OCI-LY1 (cell line): ENCODE measurements around the gene TSPAN5.

Experiments used
- H2AFZ ChIP-seq: fragments of 200-600 bp; sonication (generic), shearing (Covaris generic); 2 replicates; pipeline ENCODE4 v1.6.0; 2014; ENCODE audit warnings: antibody characterized with exemption, mild to moderate bottlenecking, low read length
- H3F3A ChIP-seq: fragments of 200-600 bp; sonication (generic), shearing (Covaris generic); 2 replicates; pipeline ENCODE4 v1.6.0; 2014; ENCODE audit warnings: mild to moderate bottlenecking, antibody characterized with exemption, low read length, moderate library complexity; ENCODE audit not compliant: insufficient read depth
- H3K27ac ChIP-seq: fragments of 200-600 bp; sonication (generic); 2 replicates; pipeline ENCODE4 v1.5.1; 2014; ENCODE audit warnings: low read length, mixed run types, mild to moderate bottlenecking, low read depth; ENCODE audit not compliant: poor library complexity, severe bottlenecking
- H3K27me3 ChIP-seq: fragments of 200-600 bp; sonication (generic); 2 replicates; pipeline ENCODE4 v1.6.0; 2014; ENCODE audit warnings: antibody characterized with exemption, mild to moderate bottlenecking, low read length, moderate library complexity; ENCODE audit not compliant: insufficient read depth
- H3K36me3 ChIP-seq: fragments of 200-600 bp; sonication (generic); 2 replicates; pipeline ENCODE4 v1.6.1; 2014; ENCODE audit warnings: mild to moderate bottlenecking, antibody characterized with exemption, low read length, moderate library complexity, mixed read lengths; ENCODE audit not compliant: insufficient read depth
- H3K4me1 ChIP-seq: fragments of 200-600 bp; sonication (generic); 2 replicates; pipeline ENCODE4 v1.5.1; 2014; ENCODE audit warnings: mild to moderate bottlenecking, low read length, moderate library complexity; ENCODE audit not compliant: insufficient read depth, severe bottlenecking
- H3K4me2 ChIP-seq: fragments of 200-600 bp; sonication (generic), shearing (Covaris generic); 2 replicates; pipeline ENCODE4 v1.6.1; 2014; ENCODE audit warnings: low read length
- H3K4me3 ChIP-seq: fragments of 200-600 bp; sonication (generic); 2 replicates; pipeline ENCODE4 v1.5.1; 2014; ENCODE audit warnings: low read length, low read depth, mild to moderate bottlenecking, mixed read lengths; ENCODE audit not compliant: poor library complexity, severe bottlenecking
- H3K79me2 ChIP-seq: fragments of 200-600 bp; shearing (Covaris generic); 2 replicates; pipeline ENCODE4 v1.6.1; 2016; ENCODE audit warnings: mixed run types, low read length, mixed read lengths; ENCODE audit not compliant: insufficient read depth
- H3K9ac ChIP-seq: fragments of 200-600 bp; sonication (generic), shearing (Covaris generic); 2 replicates; pipeline ENCODE4 v1.6.1; 2014; ENCODE audit warnings: mild to moderate bottlenecking, low read length, mixed read lengths
- H3K9me2 ChIP-seq: fragments of 200-600 bp; sonication (generic), shearing (Covaris generic); 2 replicates; pipeline ENCODE4 v1.6.1; 2014; ENCODE audit warnings: low read depth, mild to moderate bottlenecking, low read length, mixed read lengths
- H3K9me3 ChIP-seq: fragments of 200-600 bp; shearing (Covaris generic); 2 replicates; pipeline ENCODE4 v1.6.1; 2014; ENCODE audit warnings: low read length, mixed read lengths
- H4K20me1 ChIP-seq: fragments of 200-600 bp; sonication (generic), shearing (Covaris generic); 2 replicates; pipeline ENCODE4 v1.6.0; 2016; ENCODE audit warnings: mild to moderate bottlenecking, low read length; ENCODE audit not compliant: insufficient read depth
- CTCF ChIP-seq: fragments of 200-600 bp; sonication (generic), shearing (Covaris generic); IDR thresholded peaks from 2 replicates; pipeline ENCODE4 v1.5.1; 2017; ENCODE audit warnings: mild to moderate bottlenecking, antibody characterized with exemption, low read length, moderate library complexity, mixed read lengths
- EZH2 ChIP-seq: fragments of 200-600 bp; sonication (generic), shearing (Covaris generic); IDR thresholded peaks from 2 replicates; pipeline ENCODE4 v1.8.0; 2017; ENCODE audit warnings: borderline replicate concordance, mixed run types, mild to moderate bottlenecking, antibody characterized with exemption, low read length, moderate library complexity, mixed read lengths

TSPAN5 gene

GRCh38 chr4:98679738-98680137, 21.3 kb upstream of the TSPAN5 start:
- Histone ChIP-seq H3K9me3 (no peaks in the 10 kb centered on the region), H3K27ac (no peak overlapping the region), H3K9ac (no peak overlapping the region), H3F3A (no peaks in the 10 kb centered on the region), H3K4me2 (no peak overlapping the region), H3K79me2 (no peaks in the 10 kb centered on the region), H3K27me3 (no peaks in the 10 kb centered on the region), H2AFZ (no peak overlapping the region), H3K4me1 (no peaks in the 10 kb centered on the region), H3K9me2 (no peaks in the 10 kb centered on the region), H4K20me1 (no peaks in the 10 kb centered on the region), H3K4me3 (no peak overlapping the region), H3K36me3 (no peaks in the 10 kb centered on the region)
- TF ChIP-seq CTCF (no peak), EZH2 (no peak)

GRCh38 chr4:98677799-98678198, 19.4 kb upstream of the TSPAN5 start:
- Histone ChIP-seq H3K27me3 (no peaks in the 10 kb centered on the region), H3K4me3 (no peak overlapping the region), H3K4me2 (no peak overlapping the region), H3K9me2 (no peaks in the 10 kb centered on the region), H2AFZ (no peak overlapping the region), H3K79me2 (no peaks in the 10 kb centered on the region), H3F3A (no peaks in the 10 kb centered on the region), H3K4me1 (no peaks in the 10 kb centered on the region), H3K9me3 (no peaks in the 10 kb centered on the region), H3K36me3 (no peaks in the 10 kb centered on the region), H3K27ac (no peak overlapping the region), H3K9ac (no peak overlapping the region), H4K20me1 (no peaks in the 10 kb centered on the region)
- TF ChIP-seq EZH2, result no peak
- no peak for TF ChIP-seq CTCF

GRCh38 chr4:98674404-98675173, 16.2 kb upstream of the TSPAN5 start:
- Histone ChIP-seq H3K9me2 (no peaks in the 10 kb centered on the region), H2AFZ (no peak overlapping the region), H4K20me1 (no peaks in the 10 kb centered on the region)

More at GRCh38 chr4:98674404-98675173, 16.2 kb upstream of the TSPAN5 start:
- no peak overlapping the region for H3K27ac ChIP-seq
- no peak for TF ChIP-seq EZH2
- TF ChIP-seq CTCF, result no peak
- H3F3A ChIP-seq, result no peaks in the 10 kb centered on the region
- no peaks in the 10 kb centered on the region for H3K79me2 ChIP-seq
- H3K4me2 ChIP-seq, result no peak overlapping the region
- H3K27me3 ChIP-seq, result no peaks in the 10 kb centered on the region
- no peak overlapping the region for H3K9ac ChIP-seq
- H3K9me3 ChIP-seq, result no peaks in the 10 kb centered on the region
- no peaks in the 10 kb centered on the region for H3K4me1 ChIP-seq
- H3K4me3 ChIP-seq, result no peak overlapping the region
- H3K36me3 ChIP-seq, result no peaks in the 10 kb centered on the region
